ENCODE data around the gene JUP. TPM values are rescaled to one million over a fixed set of nuclear protein-coding genes. Genes with fewer than 3 reads are reported as not detected.

The JUP gene
- total RNA-seq, 1 experiment from 2014 or later: 132 TPM

DNA sequence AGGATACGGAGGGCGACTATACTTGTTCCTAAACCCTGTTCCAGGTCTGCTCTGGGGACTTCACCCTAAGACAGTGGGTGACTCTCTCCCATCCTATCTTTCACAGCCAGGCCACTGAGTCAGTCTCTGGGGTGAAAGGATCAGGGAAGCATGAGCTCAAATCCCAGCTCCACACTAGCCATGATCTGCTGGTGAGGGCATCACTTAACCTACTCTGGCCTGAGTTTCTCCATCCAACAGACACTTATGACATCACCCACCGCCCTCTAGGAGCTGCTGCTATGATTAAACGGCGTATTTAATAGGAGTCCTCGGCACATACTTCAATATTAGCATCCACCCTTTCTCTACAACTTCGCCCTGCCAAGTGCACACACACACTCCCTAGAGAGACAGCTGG, 64.3 kb downstream of the JUP start:
- H4K20me1 ChIP-seq (ENCODE audit: low read length): no peaks in the 10 kb centered on the region
- POLR2A ChIA-PET (ENCODE audit: unreplicated experiment): no interaction called here
- no peaks in the 10 kb centered on the region for H3K27me3 ChIP-seq (ENCODE audit: low read length)
- no peak overlapping the region for H3K9ac ChIP-seq (ENCODE audit: low read length)
- no peaks in the 10 kb centered on the region for H3K9me2 ChIP-seq (replicated peaks; ENCODE audit: low read length)
- H3K9me3 ChIP-seq (ENCODE audit: low read length): no peaks in the 10 kb centered on the region
- H2AFZ ChIP-seq (ENCODE audit: low read length): no peak overlapping the region
- TF ChIP-seq, protein P1, sequence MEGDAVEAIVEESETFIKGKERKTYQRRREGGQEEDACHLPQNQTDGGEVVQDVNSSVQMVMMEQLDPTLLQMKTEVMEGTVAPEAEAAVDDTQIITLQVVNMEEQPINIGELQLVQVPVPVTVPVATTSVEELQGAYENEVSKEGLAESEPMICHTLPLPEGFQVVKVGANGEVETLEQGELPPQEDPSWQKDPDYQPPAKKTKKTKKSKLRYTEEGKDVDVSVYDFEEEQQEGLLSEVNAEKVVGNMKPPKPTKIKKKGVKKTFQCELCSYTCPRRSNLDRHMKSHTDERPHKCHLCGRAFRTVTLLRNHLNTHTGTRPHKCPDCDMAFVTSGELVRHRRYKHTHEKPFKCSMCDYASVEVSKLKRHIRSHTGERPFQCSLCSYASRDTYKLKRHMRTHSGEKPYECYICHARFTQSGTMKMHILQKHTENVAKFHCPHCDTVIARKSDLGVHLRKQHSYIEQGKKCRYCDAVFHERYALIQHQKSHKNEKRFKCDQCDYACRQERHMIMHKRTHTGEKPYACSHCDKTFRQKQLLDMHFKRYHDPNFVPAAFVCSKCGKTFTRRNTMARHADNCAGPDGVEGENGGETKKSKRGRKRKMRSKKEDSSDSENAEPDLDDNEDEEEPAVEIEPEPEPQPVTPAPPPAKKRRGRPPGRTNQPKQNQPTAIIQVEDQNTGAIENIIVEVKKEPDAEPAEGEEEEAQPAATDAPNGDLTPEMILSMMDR (conservative IDR thresholded peaks at IDR 0.05; ENCODE audit: low read depth, low read length): no peak
- TF ChIP-seq EZH2phosphoT487 (IDR thresholded peaks at IDR 0.05; ENCODE audit: borderline replicate concordance, low read length): no peak
- TF ChIP-seq EZH2 (IDR thresholded peaks at IDR 0.05; ENCODE audit: low read length, unreplicated experiment): no peak
- no peaks in the 10 kb centered on the region for H3F3A ChIP-seq (ENCODE audit: low read length, unreplicated experiment)
- H3K79me2 ChIP-seq (ENCODE audit: low read length): no peaks in the 10 kb centered on the region
- CTCF ChIA-PET: no interaction called here
- peaks cover 13% of the 10 kb centered on the region for H3K4me1 ChIP-seq (ENCODE audit: insufficient read depth, low read length)
- no peaks in the 10 kb centered on the region for H3K36me3 ChIP-seq (ENCODE audit: low read depth, low read length)
- DNase-seq: no peak
- no TSS peak for BruUV-seq (replicated peaks)
- H3K27ac ChIP-seq (ENCODE audit: low read length): no peak overlapping the region
- ATAC-seq: no peak
- no peak overlapping the region for H3K4me3 ChIP-seq (ENCODE audit: low read length)
- no peak overlapping the region for H3K4me2 ChIP-seq (ENCODE audit: low read length)
- intact Hi-C loops (cut with micrococcal nuclease): no loop called here

DNA sequence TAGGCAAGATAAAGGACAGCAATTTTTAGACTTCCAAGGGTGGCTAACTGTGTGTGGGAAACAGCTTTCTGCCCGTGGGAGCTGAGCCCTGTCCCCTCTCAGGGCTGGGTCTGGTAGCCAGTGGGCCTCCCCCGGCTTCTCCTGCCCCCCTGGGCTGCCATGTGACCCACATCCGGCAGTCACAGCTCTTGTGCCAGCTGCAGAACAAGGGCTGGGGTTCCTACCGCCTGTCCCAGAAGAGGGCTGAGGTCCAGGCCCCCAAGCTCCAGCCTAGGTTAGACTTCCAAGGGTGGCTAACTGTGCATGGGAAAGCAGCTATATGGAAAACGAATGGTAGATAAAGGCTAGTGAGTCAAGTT, 68.2 kb downstream of the JUP start:
- H3K36me3 ChIP-seq (ENCODE audit: low read depth, low read length): no peaks in the 10 kb centered on the region
- no peak for TF ChIP-seq EZH2 (IDR thresholded peaks at IDR 0.05; ENCODE audit: low read length, unreplicated experiment)
- TF ChIP-seq, protein P1 (conservative IDR thresholded peaks at IDR 0.05; ENCODE audit: low read depth, low read length): no peak
- TF ChIP-seq EZH2phosphoT487 (IDR thresholded peaks at IDR 0.05; ENCODE audit: borderline replicate concordance, low read length): no peak
- intact Hi-C loops (cut with micrococcal nuclease): no loop called here
- no peaks in the 10 kb centered on the region for H3K79me2 ChIP-seq (ENCODE audit: low read length)
- H2AFZ ChIP-seq (ENCODE audit: low read length): peak overlapping the region; percentile 55
- no peaks in the 10 kb centered on the region for H4K20me1 ChIP-seq (ENCODE audit: low read length)
- no peak; the same call in 1 of the 2 replicates for ATAC-seq
- DNase-seq: no peak
- H3K4me1 ChIP-seq (ENCODE audit: insufficient read depth, low read length): peaks cover 13% of the 10 kb centered on the region
- peak overlapping the region; percentile 67 for H3K4me2 ChIP-seq (ENCODE audit: low read length)
- no peaks in the 10 kb centered on the region for H3K9me2 ChIP-seq (replicated peaks; ENCODE audit: low read length)
- ChIA-PET CTCF (interaction anchor here (0.7 to 1.4 kb wide), 3 partner anchors 22 to 830 kb away, joined by 3 to 4 read pairs (median 3); no protein-coding TSS in a partner anchor), POLR2A (ENCODE audit: unreplicated experiment) (interaction anchor here (0.5 to 0.7 kb wide), 2 partner anchors 56 to 94 kb away, joined by 3 to 5 read pairs; no protein-coding TSS in a partner anchor)
- no peaks in the 10 kb centered on the region for H3K27me3 ChIP-seq (ENCODE audit: low read length)
- H3K4me3 ChIP-seq (ENCODE audit: low read length): peak overlapping the region; percentile 35
- H3F3A ChIP-seq (ENCODE audit: low read length, unreplicated experiment): no peaks in the 10 kb centered on the region
- H3K9me3 ChIP-seq (ENCODE audit: low read length): no peaks in the 10 kb centered on the region
- H3K27ac ChIP-seq (ENCODE audit: low read length): no peak overlapping the region
- no peak overlapping the region for H3K9ac ChIP-seq (ENCODE audit: low read length)
- no TSS peak for BruUV-seq (replicated peaks)

DNA sequence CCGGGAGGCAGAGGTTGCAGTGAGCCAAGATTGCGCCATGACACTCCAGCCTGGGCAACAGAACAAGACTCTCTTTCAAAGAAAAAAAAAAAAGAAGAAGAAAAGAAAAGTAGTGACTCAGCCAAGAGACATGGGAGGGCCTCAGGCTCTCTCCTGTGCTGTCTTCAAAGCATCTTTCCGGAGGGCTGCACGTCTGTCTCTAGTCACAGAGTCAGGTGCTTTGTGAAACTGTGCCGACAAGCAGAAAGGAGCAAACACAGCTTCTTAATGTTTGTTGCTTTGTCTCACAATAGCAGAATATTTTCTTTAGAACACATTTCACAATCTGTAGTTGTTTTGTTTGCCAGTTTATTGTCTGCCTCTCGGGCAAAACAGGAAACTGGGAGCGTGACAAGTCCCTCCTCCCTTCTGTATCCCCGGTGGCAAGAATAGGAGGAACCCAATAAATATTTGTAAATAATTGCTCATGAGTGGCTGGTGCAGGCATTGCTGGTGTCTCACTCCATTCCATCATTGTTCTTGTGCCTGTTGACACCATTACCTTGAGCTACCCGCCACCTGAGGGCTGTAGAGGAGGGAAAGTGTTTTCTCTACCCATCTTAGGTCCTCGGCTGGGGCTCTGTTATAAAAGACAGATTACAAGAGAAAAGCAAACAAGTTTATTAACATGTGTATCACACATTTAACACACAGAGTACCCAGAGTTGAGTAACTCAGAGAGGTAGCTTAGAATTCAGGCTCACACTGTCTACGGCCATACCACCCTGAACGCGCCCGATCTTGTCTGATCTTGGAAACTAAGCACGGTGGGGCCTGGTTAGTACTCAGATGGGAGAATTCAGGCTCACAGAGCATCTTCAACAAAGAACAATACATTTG, 68.9 kb downstream of the JUP start:
- Histone ChIP-seq H3K4me3 (ENCODE audit: low read length) (peak overlapping the region; percentile 35), H4K20me1 (ENCODE audit: low read length) (no peaks in the 10 kb centered on the region), H3K27me3 (ENCODE audit: low read length) (no peaks in the 10 kb centered on the region), H3K4me1 (ENCODE audit: insufficient read depth, low read length) (peaks cover 13% of the 10 kb centered on the region), H3K4me2 (ENCODE audit: low read length) (peak overlapping the region; percentile 67), H3K36me3 (ENCODE audit: low read depth, low read length) (no peaks in the 10 kb centered on the region), H2AFZ (ENCODE audit: low read length) (peak overlapping the region; percentile 55), H3K9ac (ENCODE audit: low read length) (no peak overlapping the region), H3F3A (ENCODE audit: low read length, unreplicated experiment) (no peaks in the 10 kb centered on the region), H3K9me3 (ENCODE audit: low read length) (no peaks in the 10 kb centered on the region), H3K9me2 (replicated peaks; ENCODE audit: low read length) (no peaks in the 10 kb centered on the region), H3K27ac (ENCODE audit: low read length) (no peak overlapping the region), H3K79me2 (ENCODE audit: low read length) (no peaks in the 10 kb centered on the region)
- BruUV-seq (replicated peaks): no TSS peak
- ChIA-PET CTCF (interaction anchor here (0.7 to 1.4 kb wide), 3 partner anchors 22 to 831 kb away, joined by 3 to 4 read pairs (median 3); no protein-coding TSS in a partner anchor), POLR2A (ENCODE audit: unreplicated experiment) (interaction anchor here (0.5 to 0.7 kb wide), 2 partner anchors 55 to 95 kb away, joined by 3 to 5 read pairs; no protein-coding TSS in a partner anchor)
- no peak for TF ChIP-seq EZH2 (IDR thresholded peaks at IDR 0.05; ENCODE audit: low read length, unreplicated experiment)
- intact Hi-C loops (cut with micrococcal nuclease): no loop called here
- DNase-seq: peak; percentile 57
- ATAC-seq: peak; percentile 83
